Calu3 (cell line): ENCODE data around the gene STIMATE. TPM values are rescaled to one million over a fixed set of nuclear protein-coding genes. Genes with fewer than 3 reads are reported as not detected.

Experiments used
- BruUV-seq: library from RNA; stranded (reverse); fragments of 400-500 nt; replicated peaks from 2 replicates; lab custom pipeline; 2021; lab: Mats Ljungman, UMichigan
- CTCF ChIA-PET: fragments of 300-600 bp; sonication (Branson Sonifier 250); formaldehyde crosslinking; loops from one replicate; lab custom pipeline; 2022; ENCODE audit warnings: antibody characterized with exemption; lab: Charles Lee
- DNase-seq: peaks from one replicate; pipeline ENCODE4 v3.0.0; 2022
- H3K27ac Mint-ChIP-seq: one replicate; pipeline ENCODE4 v1.8.0; 2022; ENCODE audit warnings: mixed read lengths; ENCODE audit not compliant: unreplicated experiment
- H3K27me3 Mint-ChIP-seq: one replicate; pipeline ENCODE4 v1.8.0; 2022; ENCODE audit warnings: mixed read lengths; ENCODE audit not compliant: unreplicated experiment
- H3K36me3 Mint-ChIP-seq: one replicate; pipeline ENCODE4 v1.8.0; 2022; ENCODE audit warnings: mild to moderate bottlenecking, moderate library complexity, mixed read lengths; ENCODE audit not compliant: insufficient read depth, unreplicated experiment
- H3K4me1 Mint-ChIP-seq: one replicate; pipeline ENCODE4 v1.8.0; 2022; ENCODE audit warnings: mild to moderate bottlenecking, low read depth, mixed read lengths; ENCODE audit not compliant: unreplicated experiment
- H3K4me3 Mint-ChIP-seq: one replicate; pipeline ENCODE4 v1.8.0; 2022; ENCODE audit warnings: mild to moderate bottlenecking, low read depth, moderate library complexity, mixed read lengths; ENCODE audit not compliant: unreplicated experiment
- H3K9me3 Mint-ChIP-seq: one replicate; pipeline ENCODE4 v1.8.0; 2022; ENCODE audit warnings: low read depth, mixed read lengths; ENCODE audit not compliant: unreplicated experiment
- intact Hi-C: fragments of 100-400 bp; cut with micrococcal nuclease; formaldehyde crosslinking; loops from one replicate; pipeline ENCODE4 v1.10.0; 2022; ENCODE audit not compliant: unreplicated experiment
- total RNA-seq: library from RNA; stranded (reverse); gene quantifications from 2 replicates; pipeline ENCODE4 v1.2.3, GENCODE V29; 2022
- TF ChIP-seq, protein P1 (sequence below): fragments of 200-600 bp; IDR thresholded peaks from one replicate; pipeline ENCODE4 v1.8.0; 2022; ENCODE audit warnings: antibody characterized with exemption; ENCODE audit not compliant: unreplicated experiment

Gene STIMATE
- total RNA-seq, 1 experiment from 2014 or later: 11.7 TPM

DNA sequence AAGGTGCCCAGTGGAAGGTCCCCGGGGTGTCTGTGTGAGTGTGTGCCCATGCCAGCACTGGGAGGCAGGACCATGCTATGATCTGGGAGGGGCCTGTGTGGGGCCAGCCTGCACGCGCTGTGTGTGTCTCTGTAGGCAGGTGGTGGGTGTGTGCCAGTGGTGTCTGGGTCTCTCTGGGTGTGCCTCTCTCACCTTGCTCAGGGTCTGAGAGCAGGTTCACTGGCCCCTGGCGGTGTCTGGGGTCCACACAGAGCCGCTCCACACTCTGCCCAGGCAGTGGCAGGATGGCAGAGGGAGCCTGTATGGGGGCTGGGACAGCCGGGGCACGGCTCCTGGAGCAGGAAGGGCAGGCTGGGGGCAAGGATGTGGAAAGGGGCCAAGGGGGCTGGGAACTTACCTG, 79.5 kb downstream of the STIMATE start:
- TF ChIP-seq, protein P1, sequence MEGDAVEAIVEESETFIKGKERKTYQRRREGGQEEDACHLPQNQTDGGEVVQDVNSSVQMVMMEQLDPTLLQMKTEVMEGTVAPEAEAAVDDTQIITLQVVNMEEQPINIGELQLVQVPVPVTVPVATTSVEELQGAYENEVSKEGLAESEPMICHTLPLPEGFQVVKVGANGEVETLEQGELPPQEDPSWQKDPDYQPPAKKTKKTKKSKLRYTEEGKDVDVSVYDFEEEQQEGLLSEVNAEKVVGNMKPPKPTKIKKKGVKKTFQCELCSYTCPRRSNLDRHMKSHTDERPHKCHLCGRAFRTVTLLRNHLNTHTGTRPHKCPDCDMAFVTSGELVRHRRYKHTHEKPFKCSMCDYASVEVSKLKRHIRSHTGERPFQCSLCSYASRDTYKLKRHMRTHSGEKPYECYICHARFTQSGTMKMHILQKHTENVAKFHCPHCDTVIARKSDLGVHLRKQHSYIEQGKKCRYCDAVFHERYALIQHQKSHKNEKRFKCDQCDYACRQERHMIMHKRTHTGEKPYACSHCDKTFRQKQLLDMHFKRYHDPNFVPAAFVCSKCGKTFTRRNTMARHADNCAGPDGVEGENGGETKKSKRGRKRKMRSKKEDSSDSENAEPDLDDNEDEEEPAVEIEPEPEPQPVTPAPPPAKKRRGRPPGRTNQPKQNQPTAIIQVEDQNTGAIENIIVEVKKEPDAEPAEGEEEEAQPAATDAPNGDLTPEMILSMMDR: no peak

DNA sequence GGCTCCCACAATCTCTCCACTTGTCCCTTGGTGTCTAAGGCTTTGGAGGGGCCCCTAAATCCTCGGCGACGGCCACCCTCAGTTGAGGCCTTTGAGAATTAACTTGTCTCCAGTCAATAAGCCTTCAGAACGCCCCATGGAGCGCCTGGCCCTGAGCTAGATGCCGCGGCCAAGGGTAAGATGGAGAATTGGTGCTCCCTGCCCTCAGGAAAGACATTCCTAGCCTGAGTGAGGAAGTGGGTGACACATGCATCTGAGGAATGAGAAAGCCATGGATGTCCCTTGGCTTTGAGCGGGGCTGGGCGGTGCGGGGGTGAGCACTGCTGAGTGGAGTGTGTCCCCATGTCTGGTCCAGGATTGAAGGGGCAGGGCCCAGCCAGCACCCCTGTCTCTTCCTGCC, 80.1 kb downstream of the STIMATE start:
- Mint-ChIP-seq H3K4me1 (no peaks in the 10 kb centered on the region), H3K27ac (no peak overlapping the region), H3K9me3 (no peaks in the 10 kb centered on the region), H3K4me3 (no peak overlapping the region), H3K36me3 (no peaks in the 10 kb centered on the region), H3K27me3 (peaks cover 4% of the 10 kb centered on the region)
- no peak for DNase-seq
- CTCF ChIA-PET: no interaction called here
- TF ChIP-seq, protein P1: no peak
- intact Hi-C loops: no loop called here
- BruUV-seq: no TSS peak

More for the DNA sequence above, 79.5 kb downstream of the STIMATE start:
- no peak overlapping the region for H3K4me3 Mint-ChIP-seq
- DNase-seq: no peak
- CTCF ChIA-PET: no interaction called here
- intact Hi-C loops: no loop called here
- H3K36me3 Mint-ChIP-seq: no peaks in the 10 kb centered on the region
- no peaks in the 10 kb centered on the region for H3K27me3 Mint-ChIP-seq
- no peak overlapping the region for H3K27ac Mint-ChIP-seq
- H3K4me1 Mint-ChIP-seq: no peaks in the 10 kb centered on the region
- no peaks in the 10 kb centered on the region for H3K9me3 Mint-ChIP-seq
- no TSS peak for BruUV-seq

DNA sequence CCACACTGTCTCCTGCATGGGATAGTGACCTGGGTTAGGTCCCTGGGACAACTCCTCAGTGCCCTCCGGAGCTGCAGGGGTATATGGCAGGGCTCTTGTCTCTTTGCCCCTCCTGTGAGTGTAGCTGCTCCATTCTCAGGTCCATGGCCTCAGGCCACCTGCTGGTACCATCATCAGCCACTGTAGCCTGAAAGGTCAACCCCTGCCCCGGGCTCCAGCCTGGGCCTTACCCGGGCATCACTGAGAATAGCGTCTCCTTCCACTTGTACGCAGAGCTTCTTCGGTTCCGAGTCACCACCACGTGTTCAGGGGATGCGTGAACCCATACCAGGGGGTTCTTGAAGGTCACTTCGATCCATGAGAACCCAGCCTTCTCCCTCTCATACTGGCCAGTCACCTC, 80.7 kb downstream of the STIMATE start:
- TF ChIP-seq, protein P1: no peak
- peaks cover 10% of the 10 kb centered on the region for H3K27me3 Mint-ChIP-seq
- H3K4me3 Mint-ChIP-seq: no peak overlapping the region
- DNase-seq: no peak
- no peak overlapping the region for H3K27ac Mint-ChIP-seq
- H3K36me3 Mint-ChIP-seq: no peaks in the 10 kb centered on the region
- no peaks in the 10 kb centered on the region for H3K9me3 Mint-ChIP-seq
- CTCF ChIA-PET: no interaction called here
- H3K4me1 Mint-ChIP-seq: no peaks in the 10 kb centered on the region
- intact Hi-C loops: no loop called here
- BruUV-seq: no TSS peak

DNA sequence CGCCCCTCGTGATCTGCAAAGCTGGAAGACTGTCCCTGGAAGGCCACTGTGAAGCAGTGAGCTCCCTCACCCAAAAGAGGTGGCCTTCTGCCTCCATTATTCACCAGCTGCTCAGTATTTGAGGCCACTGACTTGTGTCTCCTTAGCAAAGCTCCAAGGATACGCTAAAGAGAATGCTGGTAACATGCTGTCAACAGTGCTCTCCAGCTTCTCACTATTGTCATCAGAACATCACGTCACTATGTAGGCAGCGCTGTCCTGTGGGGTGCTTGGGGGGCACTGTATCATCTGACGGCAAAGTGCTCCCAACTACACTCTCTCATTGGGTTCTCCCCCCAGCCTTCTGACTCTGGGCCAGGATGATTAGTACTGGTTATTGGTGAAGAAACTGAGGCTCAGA, 81.1 kb downstream of the STIMATE start:
- H3K4me3 Mint-ChIP-seq: no peak overlapping the region
- peaks cover 15% of the 10 kb centered on the region for H3K27me3 Mint-ChIP-seq
- no peaks in the 10 kb centered on the region for H3K9me3 Mint-ChIP-seq
- no peaks in the 10 kb centered on the region for H3K36me3 Mint-ChIP-seq
- CTCF ChIA-PET: interaction anchor here (0.5 to 0.7 kb wide), 2 partner anchors 275 to 866 kb away, joined by 5 to 8 read pairs; no protein-coding TSS in a partner anchor
- H3K4me1 Mint-ChIP-seq: no peaks in the 10 kb centered on the region
- BruUV-seq: no TSS peak
- TF ChIP-seq, protein P1: no peak
- no peak overlapping the region for H3K27ac Mint-ChIP-seq
- intact Hi-C loops: no loop called here
- DNase-seq: no peak
